A673 (cell line): Measurements from ENCODE around the gene LIMS2. TPM values are rescaled to one million over a fixed set of nuclear protein-coding genes. Genes with fewer than 3 reads are reported as not detected.

ENCODE experiments used
- BruUV-seq: library from RNA; stranded (reverse); fragments of 400-500 nt; replicated peaks from 2 replicates; lab custom pipeline; 2021; lab: Mats Ljungman, UMichigan
- CTCF ChIA-PET: fragments of 300-600 bp; sonication (Branson Sonifier 250); formaldehyde crosslinking; loops from one replicate; lab custom pipeline; 2022; ENCODE audit warnings: antibody characterized with exemption; lab: Charles Lee
- POLR2A ChIA-PET: fragments of 300-600 bp; sonication (Branson Sonifier 250); formaldehyde crosslinking; loops from one replicate; lab custom pipeline; 2022; ENCODE audit warnings: antibody characterized with exemption; ENCODE audit not compliant: low non-redundant PET; lab: Charles Lee
- DNase-seq: peaks from one replicate; pipeline ENCODE4 v3.0.0-alpha.2; 2015; ENCODE audit warnings: low spot score
- H3K27ac ChIP-seq: fragments of 200-600 bp; sonication (generic); 2 replicates; pipeline ENCODE4 v1.5.1; 2016; ENCODE audit warnings: mixed run types, low read depth, mild to moderate bottlenecking, mixed read lengths, antibody characterized with exemption, low read length; ENCODE audit not compliant: poor library complexity, severe bottlenecking
- H3K27me3 ChIP-seq: fragments of 200-600 bp; sonication (generic); replicated peaks from 2 replicates; pipeline ENCODE4 v1.6.1; 2017; ENCODE audit warnings: mixed run types, low read depth, mild to moderate bottlenecking, mixed read lengths, antibody characterized with exemption, low read length; ENCODE audit not compliant: insufficient read depth, poor library complexity
- H3K36me3 ChIP-seq: fragments of 200-600 bp; sonication (generic); 2 replicates; pipeline ENCODE4 v1.6.1; 2016; ENCODE audit warnings: mixed run types, mild to moderate bottlenecking, mixed read lengths, antibody characterized with exemption, low read length; ENCODE audit not compliant: insufficient read depth, poor library complexity, severe bottlenecking
- H3K4me1 ChIP-seq: fragments of 200-600 bp; sonication (generic); 2 replicates; pipeline ENCODE4 v1.6.1; 2017; ENCODE audit warnings: mixed run types, mild to moderate bottlenecking, mixed read lengths, antibody characterized with exemption, low read length; ENCODE audit not compliant: insufficient read depth, poor library complexity, severe bottlenecking
- H3K4me3 ChIP-seq: fragments of 200-600 bp; sonication (generic); 2 replicates; pipeline ENCODE4 v1.5.1; 2016; ENCODE audit warnings: low read depth, mixed run types, mild to moderate bottlenecking, mixed read lengths, low read length; ENCODE audit not compliant: poor library complexity, severe bottlenecking
- H3K9me3 ChIP-seq: fragments of 200-600 bp; sonication (generic); 2 replicates; pipeline ENCODE4 v1.6.1; 2016; ENCODE audit warnings: mixed run types, low read depth, mild to moderate bottlenecking, mixed read lengths, antibody characterized with exemption, low read length; ENCODE audit not compliant: poor library complexity, severe bottlenecking
- EZH2 ChIP-seq: fragments of 200-600 bp; sonication (generic); IDR thresholded peaks from 2 replicates; pipeline ENCODE4 v1.6.1; 2017; ENCODE audit warnings: borderline replicate concordance, low read depth, mild to moderate bottlenecking, mixed read lengths, antibody characterized with exemption, low read length; ENCODE audit not compliant: poor library complexity, severe bottlenecking
- intact Hi-C: fragments of 100-400 bp; cut with micrococcal nuclease; formaldehyde crosslinking; loops from one replicate; pipeline ENCODE4 v1.10.0; 2022; ENCODE audit not compliant: unreplicated experiment
- total RNA-seq: library from RNA; stranded (reverse); gene quantifications from 2 replicates; pipeline ENCODE4 v1.2.3, GENCODE V29; 2021
- TF ChIP-seq, protein P1 (sequence below): fragments of 300-800, 200-600 bp; sonication (generic); conservative IDR thresholded peaks from 2 replicates; pipeline ENCODE4 v1.5.1; 2017; ENCODE audit warnings: low read depth, mild to moderate bottlenecking, antibody characterized with exemption, low read length, moderate library complexity, mixed read lengths

Gene LIMS2
- total RNA-seq, 1 experiment from 2014 or later: 1.2 TPM

DNA sequence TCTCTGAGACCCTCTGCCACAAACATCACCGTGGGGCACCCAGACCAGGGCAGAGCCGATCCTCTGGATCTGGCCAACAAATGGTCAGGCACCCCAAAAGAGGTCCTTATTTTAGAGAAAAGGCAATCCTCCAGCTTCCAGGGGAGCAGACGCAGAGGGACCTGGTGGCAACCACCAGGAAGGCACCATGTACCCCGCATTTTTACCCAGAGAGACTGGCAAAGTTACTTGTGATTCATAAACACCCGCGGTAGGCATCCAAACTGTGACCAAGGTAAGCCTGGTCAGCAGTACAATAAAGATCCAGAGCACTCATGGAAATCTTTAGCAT is 10.5 kb downstream of the LIMS2 start:
- no peak overlapping the region for H3K4me3 ChIP-seq
- H3K27ac ChIP-seq: no peak overlapping the region
- DNase-seq: no peak
- CTCF ChIA-PET: no interaction called here
- no peaks in the 10 kb centered on the region for H3K4me1 ChIP-seq
- H3K36me3 ChIP-seq: no peaks in the 10 kb centered on the region
- intact Hi-C loops: no loop called here
- POLR2A ChIA-PET: no interaction called here
- BruUV-seq: no TSS peak
- H3K27me3 ChIP-seq: peaks cover 12% of the 10 kb centered on the region
- no peaks in the 10 kb centered on the region for H3K9me3 ChIP-seq
- no peak for TF ChIP-seq EZH2
- TF ChIP-seq, protein P1, sequence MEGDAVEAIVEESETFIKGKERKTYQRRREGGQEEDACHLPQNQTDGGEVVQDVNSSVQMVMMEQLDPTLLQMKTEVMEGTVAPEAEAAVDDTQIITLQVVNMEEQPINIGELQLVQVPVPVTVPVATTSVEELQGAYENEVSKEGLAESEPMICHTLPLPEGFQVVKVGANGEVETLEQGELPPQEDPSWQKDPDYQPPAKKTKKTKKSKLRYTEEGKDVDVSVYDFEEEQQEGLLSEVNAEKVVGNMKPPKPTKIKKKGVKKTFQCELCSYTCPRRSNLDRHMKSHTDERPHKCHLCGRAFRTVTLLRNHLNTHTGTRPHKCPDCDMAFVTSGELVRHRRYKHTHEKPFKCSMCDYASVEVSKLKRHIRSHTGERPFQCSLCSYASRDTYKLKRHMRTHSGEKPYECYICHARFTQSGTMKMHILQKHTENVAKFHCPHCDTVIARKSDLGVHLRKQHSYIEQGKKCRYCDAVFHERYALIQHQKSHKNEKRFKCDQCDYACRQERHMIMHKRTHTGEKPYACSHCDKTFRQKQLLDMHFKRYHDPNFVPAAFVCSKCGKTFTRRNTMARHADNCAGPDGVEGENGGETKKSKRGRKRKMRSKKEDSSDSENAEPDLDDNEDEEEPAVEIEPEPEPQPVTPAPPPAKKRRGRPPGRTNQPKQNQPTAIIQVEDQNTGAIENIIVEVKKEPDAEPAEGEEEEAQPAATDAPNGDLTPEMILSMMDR: no peak

DNA sequence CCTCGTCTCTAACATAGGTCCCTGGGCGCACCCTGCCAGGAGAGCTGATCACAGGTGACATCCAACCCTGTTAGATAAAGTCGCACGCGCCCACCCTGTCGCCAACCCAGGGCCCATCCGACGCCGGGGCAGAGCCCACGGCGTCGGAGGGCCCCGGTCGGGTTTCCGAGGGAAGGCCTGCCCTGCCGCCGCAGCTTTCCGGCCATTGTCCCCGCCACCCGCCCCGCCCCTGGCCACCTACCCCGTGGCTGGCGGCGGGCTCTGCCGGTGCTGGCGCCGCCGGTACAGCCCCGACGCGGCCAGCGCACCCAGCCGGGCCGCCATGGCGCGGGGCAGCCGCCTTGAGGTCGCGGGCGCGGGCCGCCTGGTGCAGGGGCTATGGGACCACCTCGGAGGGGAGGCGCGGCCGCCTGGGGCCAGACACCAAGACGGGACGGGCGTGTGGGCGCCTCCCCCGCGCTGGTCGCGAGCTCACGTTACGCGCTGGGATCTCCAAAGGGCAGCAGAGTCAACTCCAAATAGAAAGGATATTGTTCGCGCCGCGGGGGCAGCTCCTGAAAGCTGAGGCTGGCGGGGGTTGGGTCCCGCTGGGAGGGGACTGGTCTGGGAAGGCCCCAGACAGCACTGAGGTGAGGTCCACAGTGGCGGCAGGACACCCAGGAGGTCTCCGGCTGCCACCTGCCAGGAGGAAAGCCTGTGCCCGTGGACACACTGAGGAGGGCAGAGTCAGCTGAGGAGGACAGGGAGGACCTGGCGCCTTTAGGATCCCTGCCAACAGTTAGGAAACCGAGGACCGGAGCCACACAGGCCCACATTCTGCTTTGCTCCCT is 11.1 kb downstream of the LIMS2 start:
- Histone ChIP-seq H3K4me1 (no peaks in the 10 kb centered on the region), H3K9me3 (no peaks in the 10 kb centered on the region), H3K27ac (no peak overlapping the region), H3K4me3 (no peak overlapping the region), H3K36me3 (no peaks in the 10 kb centered on the region), H3K27me3 (peaks cover 12% of the 10 kb centered on the region)
- TF ChIP-seq, protein P1: no peak
- no peak for TF ChIP-seq EZH2
- BruUV-seq: no TSS peak
- intact Hi-C loops: no loop called here
- ChIA-PET CTCF (no interaction called here), POLR2A (no interaction called here)
- no peak for DNase-seq

DNA sequence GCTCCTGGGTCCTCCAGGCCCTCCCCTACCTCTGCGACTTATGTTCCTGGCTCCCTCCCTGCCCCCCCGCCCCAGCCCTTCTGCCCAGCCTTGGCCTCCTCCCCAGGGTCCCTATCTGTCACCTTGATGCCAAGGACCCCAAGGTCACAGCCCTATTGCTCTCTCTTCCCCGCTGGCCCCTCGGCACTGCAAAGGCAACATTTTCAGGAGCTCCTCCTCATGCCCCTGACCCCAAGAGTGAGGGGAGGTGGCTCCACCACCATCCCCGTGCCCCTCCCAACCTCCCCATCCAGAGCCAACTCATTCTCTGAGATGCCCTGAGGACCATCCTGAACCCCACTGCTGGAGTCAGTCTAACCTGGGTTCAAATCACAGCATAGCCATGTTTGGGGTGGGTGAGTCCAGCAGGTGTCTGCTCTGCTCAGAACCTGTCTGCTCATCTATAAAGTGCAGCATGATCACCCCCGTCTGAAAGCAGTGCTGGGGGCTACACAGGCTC is 11.7 kb downstream of the LIMS2 start:
- H3K27me3 ChIP-seq: peaks cover 12% of the 10 kb centered on the region
- intact Hi-C loops: no loop called here
- BruUV-seq: no TSS peak
- H3K4me3 ChIP-seq: no peak overlapping the region
- no peaks in the 10 kb centered on the region for H3K4me1 ChIP-seq
- H3K27ac ChIP-seq: no peak overlapping the region
- CTCF ChIA-PET: no interaction called here
- POLR2A ChIA-PET: no interaction called here
- no peak for DNase-seq
- no peaks in the 10 kb centered on the region for H3K9me3 ChIP-seq
- TF ChIP-seq EZH2: no peak
- TF ChIP-seq, protein P1: no peak
- no peaks in the 10 kb centered on the region for H3K36me3 ChIP-seq
